ENCODE results near the gene ATXN7L1. TPM values are rescaled to one million over a fixed set of nuclear protein-coding genes. Genes with fewer than 3 reads are reported as not detected.

ATXN7L1 gene
- total RNA-seq, 4 donors from 2014 or later: 5.9 to 21.2 (median 7.7) TPM

DNA sequence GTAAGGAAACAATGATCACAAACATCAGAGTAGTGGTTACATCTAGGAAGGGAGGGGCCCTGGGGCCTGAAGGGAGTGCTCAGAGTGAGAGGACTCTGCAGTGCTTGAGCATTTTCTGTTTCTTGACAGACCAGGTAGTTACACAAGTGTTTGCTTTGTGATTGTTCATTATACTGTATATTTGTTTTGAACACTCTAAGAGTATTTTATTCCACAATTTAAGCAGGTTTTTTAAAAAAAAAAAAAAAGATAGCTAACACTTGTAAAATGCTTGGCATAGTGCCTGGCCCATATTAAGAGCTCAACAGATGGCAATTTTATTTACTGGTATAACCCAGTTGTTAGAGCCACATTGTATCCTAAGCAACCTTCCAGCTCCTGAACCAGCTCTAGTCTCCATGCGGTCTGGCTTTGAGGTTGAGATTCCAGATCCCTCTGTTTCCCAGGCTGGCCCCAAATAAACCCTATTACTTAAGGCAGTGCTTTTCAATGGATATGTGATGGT is 20.1 kb upstream of the ATXN7L1 start:
- Histone ChIP-seq H3K27ac (no peak overlapping the region), H3K4me3 (no peak overlapping the region), H3K9me3 (no peaks in the 10 kb centered on the region), H3K4me1 (peaks cover 0 to 15% (median 0%) of the 10 kb centered on the region in 3 donors), H3K36me3 (peaks cover 0 to 9% of the 10 kb centered on the region in 2 donors), H3K27me3 (no peaks in the 10 kb centered on the region)
- no peak for ATAC-seq
- 55 to 56% methylated on average over 1 of the region's 1 CpG for WGBS, 2 donors (ENCODE audit: low coverage in 1 of 2)
- TF ChIP-seq, protein P1, sequence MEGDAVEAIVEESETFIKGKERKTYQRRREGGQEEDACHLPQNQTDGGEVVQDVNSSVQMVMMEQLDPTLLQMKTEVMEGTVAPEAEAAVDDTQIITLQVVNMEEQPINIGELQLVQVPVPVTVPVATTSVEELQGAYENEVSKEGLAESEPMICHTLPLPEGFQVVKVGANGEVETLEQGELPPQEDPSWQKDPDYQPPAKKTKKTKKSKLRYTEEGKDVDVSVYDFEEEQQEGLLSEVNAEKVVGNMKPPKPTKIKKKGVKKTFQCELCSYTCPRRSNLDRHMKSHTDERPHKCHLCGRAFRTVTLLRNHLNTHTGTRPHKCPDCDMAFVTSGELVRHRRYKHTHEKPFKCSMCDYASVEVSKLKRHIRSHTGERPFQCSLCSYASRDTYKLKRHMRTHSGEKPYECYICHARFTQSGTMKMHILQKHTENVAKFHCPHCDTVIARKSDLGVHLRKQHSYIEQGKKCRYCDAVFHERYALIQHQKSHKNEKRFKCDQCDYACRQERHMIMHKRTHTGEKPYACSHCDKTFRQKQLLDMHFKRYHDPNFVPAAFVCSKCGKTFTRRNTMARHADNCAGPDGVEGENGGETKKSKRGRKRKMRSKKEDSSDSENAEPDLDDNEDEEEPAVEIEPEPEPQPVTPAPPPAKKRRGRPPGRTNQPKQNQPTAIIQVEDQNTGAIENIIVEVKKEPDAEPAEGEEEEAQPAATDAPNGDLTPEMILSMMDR (IDR thresholded peaks at IDR 0.05): no peak
- no peak for TF ChIP-seq POLR2AphosphoS5 (IDR thresholded peaks at IDR 0.05)
- TF ChIP-seq EP300 (IDR thresholded peaks at IDR 0.05): no peak
- TF ChIP-seq POLR2A (IDR thresholded peaks at IDR 0.05): no peak

DNA sequence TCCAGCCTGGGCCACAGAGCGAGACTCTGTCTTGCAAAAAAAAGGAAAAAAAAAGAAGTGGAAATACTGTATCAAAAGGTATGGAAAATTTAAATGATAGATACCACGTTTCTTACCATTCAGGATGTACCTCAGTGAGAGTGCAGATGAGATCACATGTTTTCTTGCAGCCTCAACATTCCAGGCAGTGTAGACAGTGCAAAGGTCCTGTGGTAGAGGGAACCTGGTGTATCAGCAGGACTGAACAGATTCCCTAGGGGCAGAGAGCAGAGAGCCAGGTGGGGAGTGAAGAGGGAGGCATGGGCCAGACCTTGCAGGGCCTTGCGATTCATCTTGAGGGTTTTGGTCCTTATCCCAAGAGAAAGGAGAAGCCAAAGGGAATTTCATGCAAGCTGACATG is 17.7 kb upstream of the ATXN7L1 start:
- ATAC-seq: no peak
- TF ChIP-seq POLR2A (IDR thresholded peaks at IDR 0.05) (no peak), POLR2AphosphoS5 (IDR thresholded peaks at IDR 0.05) (no peak), EP300 (IDR thresholded peaks at IDR 0.05) (no peak)
- TF ChIP-seq, protein P1 (IDR thresholded peaks at IDR 0.05): no peak
- H3K4me1 ChIP-seq: peaks cover 0 to 7% (median 0%) of the 10 kb centered on the region in 3 donors
- no peaks in the 10 kb centered on the region for H3K9me3 ChIP-seq
- WGBS, 2 donors (ENCODE audit: low coverage in 1 of 2): 93 to 100% methylated on average over 2 to 3 of the region's 3 CpGs
- H3K36me3 ChIP-seq: peaks cover 0 to 13% of the 10 kb centered on the region in 2 donors
- H3K27ac ChIP-seq: no peak overlapping the region
- no peak overlapping the region for H3K4me3 ChIP-seq
- no peaks in the 10 kb centered on the region for H3K27me3 ChIP-seq

DNA sequence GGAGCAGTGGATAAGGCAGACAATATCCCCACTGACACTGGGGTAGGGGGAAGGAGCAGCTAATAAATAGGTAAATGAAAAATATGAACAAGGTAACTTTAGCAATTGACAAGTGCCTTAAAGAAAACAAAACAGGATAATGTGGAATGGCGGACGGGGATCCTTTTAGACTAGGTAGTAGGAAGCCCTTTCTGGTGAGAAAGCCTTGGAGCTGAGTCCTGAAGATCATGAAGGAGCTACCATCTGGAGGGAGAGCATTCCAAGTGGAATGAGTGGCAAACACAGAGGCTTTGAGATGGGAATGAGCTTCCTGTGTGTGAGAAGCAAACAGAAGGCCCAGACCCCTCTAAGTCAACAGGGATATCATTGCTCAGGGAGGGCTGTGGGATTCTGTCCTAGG is 16.0 kb upstream of the ATXN7L1 start:
- peaks cover 0 to 13% of the 10 kb centered on the region in 2 donors for H3K36me3 ChIP-seq
- no peak for ATAC-seq
- 86% methylated on average over 2 of the region's 2 CpGs; no CpG with 5 or more reads in 1 of the 2 donors for WGBS, 2 donors (ENCODE audit: low coverage in 1 of 2)

DNA sequence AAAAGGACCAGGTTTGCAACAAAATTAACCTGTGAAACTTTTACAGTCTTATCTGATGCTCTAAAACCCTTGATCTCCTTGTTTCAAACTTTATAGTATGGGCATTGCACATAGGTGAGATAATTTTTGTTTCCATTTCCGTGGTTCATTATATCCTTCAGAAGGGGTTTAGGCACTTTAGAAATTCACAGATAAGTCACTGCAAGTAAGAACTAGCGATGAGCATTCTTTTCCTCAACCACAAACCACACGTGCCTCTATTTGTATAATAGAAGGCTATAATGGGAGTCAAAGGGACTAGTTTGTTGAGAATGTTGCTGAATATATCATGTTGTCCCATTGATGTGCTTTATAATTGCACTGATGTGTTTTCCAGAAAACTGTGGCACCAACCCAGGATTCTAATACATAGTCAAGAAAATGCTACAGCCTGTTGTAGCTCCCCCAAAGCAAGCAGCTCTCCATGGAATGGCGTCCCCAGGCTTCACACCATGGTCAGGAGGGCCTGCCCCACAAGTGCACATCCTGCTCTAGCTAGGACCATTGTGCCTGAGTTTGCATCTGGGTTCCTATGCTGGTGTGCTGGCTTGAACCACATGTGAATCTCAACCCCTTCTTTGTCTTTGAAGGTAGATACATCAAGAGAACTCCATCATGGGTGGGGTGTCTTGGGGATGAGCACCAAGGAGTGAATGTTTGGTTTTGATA is 14.0 kb upstream of the ATXN7L1 start:
- TF ChIP-seq POLR2AphosphoS5 (IDR thresholded peaks at IDR 0.05): no peak
- TF ChIP-seq, protein P1 (IDR thresholded peaks at IDR 0.05): no peak
- no peak for TF ChIP-seq EP300 (IDR thresholded peaks at IDR 0.05)
- TF ChIP-seq POLR2A (IDR thresholded peaks at IDR 0.05): no peak
- H3K4me3 ChIP-seq: no peak overlapping the region
- ATAC-seq: no peak
- no peak overlapping the region for H3K27ac ChIP-seq
- H3K27me3 ChIP-seq: no peaks in the 10 kb centered on the region
- no peaks in the 10 kb centered on the region for H3K9me3 ChIP-seq
- H3K4me1 ChIP-seq: peaks cover 0 to 3% (median 0%) of the 10 kb centered on the region in 3 donors
- peaks cover 0 to 13% of the 10 kb centered on the region in 2 donors for H3K36me3 ChIP-seq
- WGBS, 2 donors (ENCODE audit: low coverage in 1 of 2): 78 to 85% methylated on average over 3 to 4 of the region's 4 CpGs

More for the DNA sequence above, 16.0 kb upstream of the ATXN7L1 start:
- Histone ChIP-seq H3K27me3 (no peaks in the 10 kb centered on the region), H3K4me1 (peaks cover 0 to 7% (median 0%) of the 10 kb centered on the region in 3 donors), H3K27ac (no peak overlapping the region), H3K4me3 (no peak overlapping the region), H3K9me3 (no peaks in the 10 kb centered on the region)
- TF ChIP-seq, protein P1 (IDR thresholded peaks at IDR 0.05): no peak
- no peak for TF ChIP-seq EP300 (IDR thresholded peaks at IDR 0.05)
- TF ChIP-seq POLR2A (IDR thresholded peaks at IDR 0.05): no peak
- no peak for TF ChIP-seq POLR2AphosphoS5 (IDR thresholded peaks at IDR 0.05)

All from gastroesophageal sphincter (tissue), 4 donors.